ENCODE data around the gene RAC3.

The RAC3 gene

GRCh38 chr17:82055965-82056728, 24.7 kb downstream of the RAC3 start:
- DNase-seq (ENCODE audit: low read depth in 2 of 2): no peak

GRCh38 chr17:82056729-82057621, 25.5 kb downstream of the RAC3 start:
- no peak for DNase-seq (ENCODE audit: low read depth in 2 of 2)

GRCh38 chr17:82058230-82058854, 26.9 kb downstream of the RAC3 start:
- no peak for DNase-seq (ENCODE audit: low read depth in 2 of 2)

- DNase-seq (ENCODE audit: low read depth in 2 of 2): no peak
These were observed 27.4 kb downstream of the RAC3 start for GRCh38 chr17:82058855-82059249.

- DNase-seq (ENCODE audit: low read depth in 2 of 2): no peak
These were observed 28.0 kb downstream of the RAC3 start for GRCh38 chr17:82059272-82060000.

GRCh38 chr17:82060001-82060380, 28.5 kb downstream of the RAC3 start:
- no peak for DNase-seq (ENCODE audit: low read depth in 2 of 2)

GRCh38 chr17:82060614-82061013, 29.1 kb downstream of the RAC3 start:
- no peak for DNase-seq (ENCODE audit: low read depth in 2 of 2)

GRCh38 chr17:82061047-82061925, 29.8 kb downstream of the RAC3 start:
- DNase-seq (ENCODE audit: low read depth in 2 of 2): no peak

GRCh38 chr17:82062076-82062983, 30.9 kb downstream of the RAC3 start:
- DNase-seq (ENCODE audit: low read depth in 2 of 2): no peak

- no peak for DNase-seq (ENCODE audit: low read depth in 2 of 2)
These were observed 31.5 kb downstream of the RAC3 start for GRCh38 chr17:82062984-82063368.

- DNase-seq (ENCODE audit: low read depth in 2 of 2): no peak
These were observed 32.2 kb downstream of the RAC3 start for GRCh38 chr17:82063424-82064415.

GRCh38 chr17:82064433-82065192, 33.1 kb downstream of the RAC3 start:
- no peak for DNase-seq (ENCODE audit: low read depth in 2 of 2)

- peak in 1 of 2 donors; percentile 23 for DNase-seq (ENCODE audit: low read depth in 2 of 2)
These were observed 33.7 kb downstream of the RAC3 start for GRCh38 chr17:82065193-82065637.

- peak; percentile 59 to 63 for DNase-seq (ENCODE audit: low read depth in 2 of 2)
These were observed 34.3 kb downstream of the RAC3 start, which contains the start of gene DUS1L for GRCh38 chr17:82065638-82066303. TSS of gene DUS1L (minus strand) at chr17:82065804. CDS start at chr17:82065059, 745 bp downstream.

GRCh38 chr17:82070611-82071010, 39.1 kb downstream of the RAC3 start:
- no peak for DNase-seq (ENCODE audit: low read depth in 2 of 2)

GRCh38 chr17:82072827-82073226, 41.3 kb downstream of the RAC3 start:
- no peak for DNase-seq (ENCODE audit: low read depth in 2 of 2)

- no peak for DNase-seq (ENCODE audit: low read depth in 2 of 2)
These were observed 42.0 kb downstream of the RAC3 start for GRCh38 chr17:82073446-82073845.
